OCI-M2 (cell line): Measurements from ENCODE around the gene PTPRN2.
"Not testable (repeated sequence)": the region's sequence is repeated elsewhere in the genome, so short reads cannot be mapped to it uniquely, and the experiment has no call there.

Experiments
- DNase-seq: peaks from one replicate; lab custom pipeline; 2025; ENCODE audit not compliant: unreplicated experiment; lab: John Stamatoyannopoulos, UW

PTPRN2 gene

GRCh38 chr7:157740251-157740798 is 847.3 kb downstream of the PTPRN2 start:
- no peak for DNase-seq

GRCh38 chr7:157739650-157740049 is 848.0 kb downstream of the PTPRN2 start:
- DNase-seq, result no peak

GRCh38 chr7:157739031-157739430 is 848.6 kb downstream of the PTPRN2 start:
- DNase-seq, result no peak

- no peak for DNase-seq
Observed at GRCh38 chr7:157738066-157738460, 849.6 kb downstream of the PTPRN2 start.

GRCh38 chr7:157737151-157738065 is 850.2 kb downstream of the PTPRN2 start:
- DNase-seq, result no peak

- DNase-seq, result no peak
Observed at GRCh38 chr7:157736341-157736740, 851.3 kb downstream of the PTPRN2 start.

GRCh38 chr7:157735826-157736225 is 851.8 kb downstream of the PTPRN2 start:
- DNase-seq, result no peak

- DNase-seq, result no peak
Observed at GRCh38 chr7:157734676-157735640, 852.7 kb downstream of the PTPRN2 start.

- not testable (repeated sequence) for DNase-seq
Observed at GRCh38 chr7:157733760-157734395, 853.7 kb downstream of the PTPRN2 start.

GRCh38 chr7:157731126-157731525 is 856.5 kb downstream of the PTPRN2 start:
- no peak for DNase-seq

- DNase-seq, result no peak
Observed at GRCh38 chr7:157730614-157731013, 857.0 kb downstream of the PTPRN2 start.

GRCh38 chr7:157729566-157729965 is 858.1 kb downstream of the PTPRN2 start:
- DNase-seq, result no peak

GRCh38 chr7:157727964-157728615 is 859.5 kb downstream of the PTPRN2 start:
- DNase-seq, result no peak

GRCh38 chr7:157726764-157727163 is 860.9 kb downstream of the PTPRN2 start:
- no peak for DNase-seq

- DNase-seq, result not testable (repeated sequence)
Observed at GRCh38 chr7:157725312-157725711, 862.3 kb downstream of the PTPRN2 start.

- no peak for DNase-seq
Observed at GRCh38 chr7:157723205-157723604, 864.4 kb downstream of the PTPRN2 start.

GRCh38 chr7:157722137-157723060 is 865.2 kb downstream of the PTPRN2 start:
- DNase-seq, result no peak

GRCh38 chr7:157721468-157722136 is 866.0 kb downstream of the PTPRN2 start:
- no peak for DNase-seq
